ENCODE results near the gene FLNB.
"Not testable (repeated sequence)": the region's sequence is repeated elsewhere in the genome, so short reads cannot be mapped to it uniquely, and the experiment has no call there.

The FLNB gene

DNA sequence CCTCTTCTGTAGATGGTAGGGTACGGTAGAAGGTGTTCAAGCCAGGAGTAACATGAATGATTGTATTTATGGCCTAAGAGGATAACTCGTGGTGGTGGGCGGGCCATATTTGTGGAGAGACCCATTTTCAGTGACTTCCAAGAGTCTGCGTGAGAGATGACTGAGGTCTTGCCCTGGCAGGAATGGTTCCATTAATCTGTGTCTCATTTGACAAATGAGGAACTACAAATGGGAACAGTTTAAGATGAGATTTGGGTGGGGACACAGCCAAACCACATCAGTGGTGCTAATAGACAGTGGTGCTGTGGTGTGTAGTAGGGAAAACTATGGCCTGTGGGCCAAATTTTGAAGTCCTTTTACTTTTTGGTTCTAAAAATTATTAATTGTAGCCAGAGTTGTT is 47.1 kb downstream of the FLNB start:
- no peak for DNase-seq

DNA sequence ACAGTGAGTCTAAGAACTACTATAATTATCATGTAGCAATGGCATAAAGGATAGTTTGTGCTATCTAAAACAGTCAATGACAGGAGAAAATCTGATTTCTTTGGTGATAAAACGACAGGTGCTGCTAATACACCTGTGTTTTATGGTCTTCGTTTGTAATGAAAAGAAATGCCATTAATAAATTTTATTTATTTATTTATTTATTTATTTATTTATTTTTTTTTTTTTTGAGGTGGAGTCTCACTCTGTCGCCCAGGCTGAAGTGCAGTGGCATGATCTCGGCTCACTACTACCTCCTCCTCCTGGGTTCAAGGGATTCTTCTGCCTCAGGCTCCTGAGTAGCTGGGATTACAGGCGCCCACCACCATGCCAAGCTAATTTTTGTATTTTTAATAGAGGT is 47.7 kb downstream of the FLNB start:
- not testable (repeated sequence) for DNase-seq

GRCh38 chr3:58058361-58059263 is 50.4 kb downstream of the FLNB start:
- DNase-seq = no peak

DNA sequence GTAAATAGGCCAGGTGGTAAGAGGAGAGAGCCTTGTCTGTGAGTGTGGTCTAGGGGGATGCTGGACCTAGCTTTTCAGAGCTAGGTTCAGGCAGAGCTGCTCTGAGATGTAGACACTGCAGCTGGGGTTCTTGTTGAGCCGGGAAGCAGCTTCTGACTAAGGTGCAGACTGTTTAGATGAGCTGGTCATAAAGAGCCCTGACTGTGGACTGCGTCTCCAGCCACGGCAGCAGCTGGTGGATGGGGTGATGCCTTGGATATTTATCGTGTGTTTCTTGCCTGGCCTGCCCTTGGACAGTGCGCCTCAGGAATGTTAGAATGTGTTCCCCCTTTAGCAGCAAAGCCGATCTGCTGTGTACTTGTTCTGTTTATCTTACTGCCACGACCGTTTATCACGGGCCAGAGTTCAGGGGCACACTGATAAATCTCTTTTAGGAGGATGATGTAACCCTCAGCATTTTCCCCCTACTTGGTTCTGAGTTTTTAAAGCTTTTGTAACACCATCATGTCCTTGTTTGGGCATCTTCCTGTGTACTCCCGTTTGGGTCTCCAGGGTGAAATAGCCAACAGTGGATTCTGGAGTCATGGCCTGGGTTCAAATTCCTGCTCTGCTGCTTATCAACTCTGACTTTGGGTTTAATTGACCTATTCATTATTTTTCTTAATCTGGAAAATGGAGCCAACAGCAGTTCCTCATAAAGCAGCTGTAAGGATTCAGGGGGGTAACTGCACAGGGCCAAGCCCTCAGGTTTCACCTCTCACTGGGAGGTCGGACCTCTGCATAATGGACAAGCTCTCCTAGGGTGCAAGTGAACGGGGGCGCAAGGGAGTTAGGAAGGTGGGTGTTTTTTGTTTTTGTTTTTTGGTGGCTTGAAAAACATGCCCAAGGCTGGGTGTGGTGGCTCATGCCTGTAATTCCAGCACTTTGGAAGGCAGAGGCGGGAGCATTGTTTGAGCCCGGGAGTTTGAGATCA is 51.4 kb downstream of the FLNB start:
- DNase-seq = no peak

GRCh38 chr3:58062472-58062871 is 54.2 kb downstream of the FLNB start:
- no peak for DNase-seq

DNA sequence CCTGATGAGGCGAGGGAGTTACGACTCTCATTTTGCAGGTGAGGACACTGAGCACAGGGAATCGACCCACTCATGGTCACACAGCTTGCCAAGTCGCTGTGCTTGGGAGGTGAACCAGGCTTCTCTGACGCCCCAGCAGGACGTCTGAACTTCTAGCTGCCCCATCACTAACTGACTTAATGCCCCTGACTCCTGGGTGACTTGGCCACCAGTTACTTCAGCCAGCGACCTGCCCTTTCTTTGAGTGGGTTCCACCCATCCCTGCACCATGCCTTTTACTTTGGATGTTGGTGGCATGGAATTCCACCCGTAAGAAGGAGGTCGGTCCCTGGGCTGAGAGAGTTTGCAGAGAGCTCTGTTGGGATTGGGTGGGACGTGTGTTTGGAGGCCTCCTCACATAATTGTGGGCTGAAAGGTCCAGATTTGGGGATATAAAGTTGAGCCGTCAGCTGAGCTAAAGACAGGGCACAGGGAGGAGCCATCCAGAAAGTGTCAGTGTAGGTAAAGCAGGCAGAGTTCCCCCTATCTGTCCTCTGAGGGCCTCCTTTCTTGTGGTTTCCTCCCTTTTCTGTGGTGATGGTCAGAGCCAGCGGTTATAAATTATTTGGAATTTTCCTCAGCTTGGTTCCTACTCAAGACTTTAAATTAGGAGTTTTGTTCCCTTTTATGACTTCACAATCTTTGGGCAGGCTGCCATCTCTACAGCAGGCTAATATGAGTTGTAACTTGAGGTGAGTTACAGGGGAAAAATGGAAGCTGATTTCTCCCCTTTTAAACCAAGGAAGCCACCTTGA is 55.0 kb downstream of the FLNB start:
- DNase-seq = no peak

DNA sequence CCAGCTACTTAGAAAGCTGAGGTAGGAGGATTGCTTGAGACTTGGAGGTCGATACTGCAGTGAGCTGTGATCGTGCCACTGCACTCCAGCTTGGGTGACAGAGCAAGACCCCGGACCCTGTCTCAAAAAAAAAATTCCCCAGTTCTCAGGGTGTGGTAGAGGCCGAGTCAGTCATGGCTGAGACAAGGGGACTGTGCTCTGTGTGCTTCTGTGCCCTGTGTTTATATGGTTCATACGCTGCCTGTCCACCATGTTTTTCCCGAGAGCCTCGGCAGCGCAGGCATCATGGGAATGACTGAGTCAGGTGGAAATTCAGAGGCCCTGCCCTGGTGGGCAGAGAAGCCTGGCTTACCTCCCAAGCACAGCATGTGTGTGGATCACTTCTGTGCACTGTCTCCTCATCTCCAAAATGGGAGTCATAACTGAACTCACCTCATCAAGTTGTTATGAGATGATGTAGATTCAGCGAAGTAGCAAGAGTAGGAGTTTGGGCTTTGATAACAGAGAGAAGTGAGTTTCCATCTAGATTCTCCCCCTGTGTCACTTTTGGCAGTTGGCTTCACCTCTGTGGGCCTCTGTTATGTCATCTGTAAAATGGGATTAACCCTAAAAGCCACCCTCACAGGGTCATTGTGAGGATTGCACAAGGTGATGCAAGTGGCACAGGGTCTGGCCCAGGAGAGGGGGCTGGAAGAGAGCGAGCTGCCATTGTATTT is 56.9 kb downstream of the FLNB start:
- DNase-seq = no peak

DNA sequence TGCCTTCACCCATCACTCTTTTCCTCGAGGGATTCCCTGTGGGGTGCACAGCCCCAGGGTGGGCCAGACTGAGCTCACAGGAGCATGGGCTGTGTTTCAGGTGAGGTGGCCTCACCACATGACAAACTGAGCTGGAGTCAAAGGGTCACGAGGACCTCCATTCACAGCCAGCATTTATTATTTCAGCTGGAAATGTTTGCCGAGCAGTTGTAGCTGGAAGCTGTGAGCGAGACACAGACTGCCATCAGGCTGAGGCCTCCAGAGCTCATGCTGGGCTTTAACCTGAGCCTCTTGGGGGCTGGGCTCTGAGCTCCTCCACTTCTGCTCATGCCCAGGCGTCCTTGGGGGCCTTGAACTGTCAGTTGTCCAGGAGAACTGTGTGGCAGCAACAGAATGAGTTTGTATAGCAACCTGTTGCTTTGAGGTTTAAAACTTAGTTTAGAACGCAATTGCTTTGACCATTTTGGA is 57.5 kb downstream of the FLNB start:
- no peak for DNase-seq

GRCh38 chr3:58066842-58067241 is 58.6 kb downstream of the FLNB start:
- no peak for DNase-seq

GRCh38 chr3:58068122-58068809 is 60.0 kb downstream of the FLNB start:
- no peak for DNase-seq

GRCh38 chr3:58071480-58071971 is 63.3 kb downstream of the FLNB start:
- DNase-seq = no peak

GRCh38 chr3:58072052-58072762 is 64.0 kb downstream of the FLNB start:
- DNase-seq = no peak

GRCh38 chr3:58072763-58073130 is 64.5 kb downstream of the FLNB start:
- no peak for DNase-seq

DNA sequence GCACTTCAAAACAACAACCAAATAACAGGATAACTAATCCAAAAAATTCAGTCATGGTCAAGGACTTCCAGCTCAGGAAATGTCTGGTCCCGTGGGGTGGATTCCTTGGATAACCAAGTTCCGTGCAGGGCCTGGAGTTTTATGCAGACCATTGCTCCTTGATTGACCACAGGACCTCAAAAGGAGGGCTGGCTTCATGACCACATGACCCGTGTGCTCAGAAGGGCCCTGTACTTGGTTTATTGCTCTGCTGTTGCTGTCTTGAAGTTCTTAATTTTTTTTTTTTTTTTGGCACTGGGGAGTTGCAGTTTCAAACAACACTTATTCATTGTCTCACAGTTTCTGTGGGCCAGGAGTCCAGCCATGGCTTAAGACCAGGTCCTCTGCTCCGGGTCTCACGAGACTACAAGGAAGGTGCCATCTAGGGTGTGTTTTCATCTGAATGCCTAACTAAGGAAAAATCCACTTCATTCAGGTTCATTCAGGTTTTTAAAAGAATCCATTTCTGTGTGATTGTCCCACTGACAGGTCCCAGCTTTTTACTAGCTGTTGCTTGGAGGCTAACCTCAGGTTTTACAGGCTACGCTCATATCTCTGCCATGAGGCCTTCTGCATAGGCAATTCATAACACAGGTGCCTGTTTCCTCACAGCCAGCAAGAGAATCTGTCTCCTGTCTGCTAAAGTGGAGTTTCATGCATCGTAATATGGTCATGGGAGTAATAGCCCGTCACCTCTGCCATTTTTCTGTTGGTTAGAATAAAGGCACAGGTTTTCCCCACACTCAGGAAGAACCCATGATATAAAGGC is 65.3 kb downstream of the FLNB start:
- DNase-seq = no peak

- no peak for DNase-seq
Measured at GRCh38 chr3:58074116-58074715, 66.0 kb downstream of the FLNB start.

DNA sequence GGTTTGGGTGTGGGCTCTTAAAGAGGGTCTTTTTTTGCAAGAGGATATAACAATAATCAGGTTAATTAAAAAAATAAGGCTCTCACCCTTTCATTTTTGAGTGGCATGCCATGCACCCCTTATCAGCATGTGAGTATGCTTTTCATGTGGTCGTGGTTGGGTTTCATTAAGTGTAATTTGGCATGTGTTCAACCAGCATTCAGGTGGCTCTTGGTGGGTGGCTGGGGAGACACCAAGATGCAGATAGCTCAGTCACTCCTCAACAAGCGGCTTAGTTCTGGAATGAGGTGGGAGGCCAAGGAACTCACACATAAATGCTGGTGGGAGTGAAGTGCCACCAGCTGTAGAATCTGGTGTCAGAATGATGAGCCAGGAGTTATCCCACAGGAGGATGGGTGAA is 66.8 kb downstream of the FLNB start:
- no peak for DNase-seq

GRCh38 chr3:58077596-58078285 is 69.5 kb downstream of the FLNB start:
- DNase-seq = no peak

- no peak for DNase-seq
Measured at GRCh38 chr3:58078610-58079009, 70.4 kb downstream of the FLNB start.

DNA sequence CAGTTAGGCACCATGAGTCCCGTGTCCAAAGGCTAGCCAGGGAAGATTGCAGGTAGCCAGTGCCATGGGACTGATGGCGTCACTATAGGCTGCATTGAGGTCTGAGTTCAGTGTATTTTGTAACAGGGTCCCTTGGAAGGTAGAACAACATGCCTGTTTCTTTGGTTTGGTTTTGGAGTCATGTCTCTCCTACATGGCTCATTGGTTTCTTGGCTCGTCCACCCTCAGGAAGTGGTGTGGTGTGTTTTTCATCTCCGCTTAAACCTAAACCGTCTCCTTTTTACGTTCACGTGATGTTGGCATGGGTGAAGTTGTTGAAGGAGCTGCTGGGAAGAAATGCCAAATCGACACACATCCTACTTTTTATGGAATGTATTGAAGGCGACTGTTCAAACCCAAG is 71.6 kb downstream of the FLNB start:
- no peak for DNase-seq
